ENCODE results near the gene MBTPS1. TPM values are rescaled to one million over a fixed set of nuclear protein-coding genes. Genes with fewer than 3 reads are reported as not detected.

MBTPS1 gene
- total RNA-seq, 1 donor from 2014 or later = 85.9 TPM

- H3K27ac ChIP-seq (ENCODE audit: low read depth, low read length) = no peak overlapping the region
- FAIRE-seq = no peak
- H3K27me3 ChIP-seq (ENCODE audit: insufficient read depth, low read length) = no peaks in the 10 kb centered on the region
- Mint-ChIP-seq H3K4me1 (ENCODE audit: low read depth, unreplicated experiment) (no peaks in the 10 kb centered on the region), H3K27ac (ENCODE audit: unreplicated experiment) (no peak overlapping the region), H3K4me3 (ENCODE audit: unreplicated experiment) (no peak overlapping the region), H3K36me3 (ENCODE audit: low read depth, unreplicated experiment) (peaks cover 17% of the 10 kb centered on the region), H3K9me3 (ENCODE audit: unreplicated experiment) (peaks cover 3% of the 10 kb centered on the region), H3K27me3 (ENCODE audit: low read depth, unreplicated experiment) (no peaks in the 10 kb centered on the region)
- H3K4me2 ChIP-seq (ENCODE audit: low read length) = no peak overlapping the region
- peaks cover 47% of the 10 kb centered on the region for H4K20me1 ChIP-seq (ENCODE audit: insufficient read depth, low read length)
- H3K36me3 ChIP-seq (ENCODE audit: insufficient read depth, low read length) = peaks cover 31% of the 10 kb centered on the region
- peaks cover 17% of the 10 kb centered on the region for H3K79me2 ChIP-seq (ENCODE audit: insufficient read depth, low read length)
- no peak for DNase-seq (ENCODE audit: low read depth)
- no peaks in the 10 kb centered on the region for H3K4me1 ChIP-seq (ENCODE audit: insufficient read depth, low read length)
- no peaks in the 10 kb centered on the region for H3K9me3 ChIP-seq (ENCODE audit: insufficient read depth, low read depth, low read length)
- TF ChIP-seq EZH2 (IDR thresholded peaks at IDR 0.05; ENCODE audit: insufficient read depth, low read length) = no peak
- H3K4me3 ChIP-seq (ENCODE audit: insufficient read depth, low read depth, low read length) = no peak overlapping the region
- no peak overlapping the region for H2AFZ ChIP-seq (ENCODE audit: low read depth, low read length)
- no peak overlapping the region for H3K9ac ChIP-seq (ENCODE audit: low read length)
These were observed 35.9 kb downstream of the MBTPS1 start for GRCh38 chr16:84080813-84081212.

- H3K36me3 Mint-ChIP-seq (ENCODE audit: low read depth, unreplicated experiment) = peaks cover 17% of the 10 kb centered on the region
- H3K4me1 Mint-ChIP-seq (ENCODE audit: low read depth, unreplicated experiment) = no peaks in the 10 kb centered on the region
- H3K9me3 Mint-ChIP-seq (ENCODE audit: unreplicated experiment) = peaks cover 3% of the 10 kb centered on the region
- no peak overlapping the region for H3K27ac Mint-ChIP-seq (ENCODE audit: unreplicated experiment)
- H3K27me3 Mint-ChIP-seq (ENCODE audit: low read depth, unreplicated experiment) = no peaks in the 10 kb centered on the region
- FAIRE-seq (no peak), DNase-seq (ENCODE audit: low read depth) (no peak)
- H3K4me3 Mint-ChIP-seq (ENCODE audit: unreplicated experiment) = no peak overlapping the region
- Histone ChIP-seq H2AFZ (ENCODE audit: low read depth, low read length) (no peak overlapping the region), H3K27ac (ENCODE audit: low read depth, low read length) (no peak overlapping the region), H3K9ac (ENCODE audit: low read length) (no peak overlapping the region), H3K36me3 (ENCODE audit: insufficient read depth, low read length) (peaks cover 32% of the 10 kb centered on the region), H3K9me3 (ENCODE audit: insufficient read depth, low read depth, low read length) (no peaks in the 10 kb centered on the region), H3K79me2 (ENCODE audit: insufficient read depth, low read length) (peaks cover 17% of the 10 kb centered on the region), H3K4me2 (ENCODE audit: low read length) (no peak overlapping the region), H3K4me3 (ENCODE audit: insufficient read depth, low read depth, low read length) (no peak overlapping the region), H4K20me1 (ENCODE audit: insufficient read depth, low read length) (peaks cover 46% of the 10 kb centered on the region), H3K4me1 (ENCODE audit: insufficient read depth, low read length) (no peaks in the 10 kb centered on the region), H3K27me3 (ENCODE audit: insufficient read depth, low read length) (no peaks in the 10 kb centered on the region)
- TF ChIP-seq EZH2 (IDR thresholded peaks at IDR 0.05; ENCODE audit: insufficient read depth, low read length) = no peak
- no peak for TF ChIP-seq CTCF (IDR thresholded peaks at IDR 0.05; ENCODE audit: insufficient read depth, low read depth, low read length)
These were observed 36.4 kb downstream of the MBTPS1 start for GRCh38 chr16:84080378-84080777.

GRCh38 chr16:84079664-84080063, 37.1 kb downstream of the MBTPS1 start:
- peaks cover 34% of the 10 kb centered on the region for H3K36me3 ChIP-seq (ENCODE audit: insufficient read depth, low read length)
- H3K9ac ChIP-seq (ENCODE audit: low read length) = no peak overlapping the region
- H3K36me3 Mint-ChIP-seq (ENCODE audit: low read depth, unreplicated experiment) = peaks cover 16% of the 10 kb centered on the region
- peaks cover 3% of the 10 kb centered on the region for H3K9me3 Mint-ChIP-seq (ENCODE audit: unreplicated experiment)
- no peaks in the 10 kb centered on the region for H3K4me1 Mint-ChIP-seq (ENCODE audit: low read depth, unreplicated experiment)
- H4K20me1 ChIP-seq (ENCODE audit: insufficient read depth, low read length) = peaks cover 46% of the 10 kb centered on the region
- no peak for TF ChIP-seq CTCF (IDR thresholded peaks at IDR 0.05; ENCODE audit: insufficient read depth, low read depth, low read length)
- no peak for TF ChIP-seq EZH2 (IDR thresholded peaks at IDR 0.05; ENCODE audit: insufficient read depth, low read length)
- DNase-seq (ENCODE audit: low read depth) (no peak), FAIRE-seq (no peak)
- no peaks in the 10 kb centered on the region for H3K27me3 ChIP-seq (ENCODE audit: insufficient read depth, low read length)
- no peak overlapping the region for H3K27ac ChIP-seq (ENCODE audit: low read depth, low read length)
- H3K4me3 Mint-ChIP-seq (ENCODE audit: unreplicated experiment) = no peak overlapping the region
- H3K27ac Mint-ChIP-seq (ENCODE audit: unreplicated experiment) = no peak overlapping the region
- peaks cover 17% of the 10 kb centered on the region for H3K79me2 ChIP-seq (ENCODE audit: insufficient read depth, low read length)
- no peak overlapping the region for H3K4me3 ChIP-seq (ENCODE audit: insufficient read depth, low read depth, low read length)
- H3K27me3 Mint-ChIP-seq (ENCODE audit: low read depth, unreplicated experiment) = no peaks in the 10 kb centered on the region
- H3K9me3 ChIP-seq (ENCODE audit: insufficient read depth, low read depth, low read length) = no peaks in the 10 kb centered on the region
- H2AFZ ChIP-seq (ENCODE audit: low read depth, low read length) = no peak overlapping the region
- H3K4me2 ChIP-seq (ENCODE audit: low read length) = no peak overlapping the region
- H3K4me1 ChIP-seq (ENCODE audit: insufficient read depth, low read length) = no peaks in the 10 kb centered on the region
